GM21528 (cell line): Measurements from ENCODE around the gene ATOH1.

Source experiments
- ATAC-seq: cut with Tn5 transposase; IDR thresholded peaks from one replicate; pipeline ENCODE4 v1.9.1; 2021; ENCODE audit warnings: mild to moderate bottlenecking, moderate library complexity; ENCODE audit not compliant: unreplicated experiment, low FRiP score

Gene ATOH1

GRCh38 chr4:93828332-93828994 is at the start of gene ATOH1:
Gene ATOH1 (plus strand): TSS chr4:93828753. CDS start chr4:93828927, 174 bp downstream.
- ATAC-seq: no peak

GRCh38 chr4:93779228-93779627 is 49.3 kb upstream of the ATOH1 start:
- no peak for ATAC-seq

GRCh38 chr4:93780080-93780479 is 48.5 kb upstream of the ATOH1 start:
- ATAC-seq: no peak

GRCh38 chr4:93781198-93781597 is 47.4 kb upstream of the ATOH1 start:
- ATAC-seq: no peak

GRCh38 chr4:93786149-93786548 is 42.4 kb upstream of the ATOH1 start:
- ATAC-seq: no peak

GRCh38 chr4:93788712-93789111 is 39.8 kb upstream of the ATOH1 start:
- no peak for ATAC-seq

- peak; percentile 90 for ATAC-seq
Measured at GRCh38 chr4:93791570-93792195, 36.9 kb upstream of the ATOH1 start.

- ATAC-seq: no peak
Measured at GRCh38 chr4:93802045-93802444, 26.5 kb upstream of the ATOH1 start.

- no peak for ATAC-seq
Measured at GRCh38 chr4:93809773-93810172, 18.8 kb upstream of the ATOH1 start.

- no peak for ATAC-seq
Measured at GRCh38 chr4:93810340-93810992, 18.1 kb upstream of the ATOH1 start.

- no peak for ATAC-seq
Measured at GRCh38 chr4:93813092-93813491, 15.5 kb upstream of the ATOH1 start.

GRCh38 chr4:93814141-93814540 is 14.4 kb upstream of the ATOH1 start:
- ATAC-seq: no peak

GRCh38 chr4:93814722-93815121 is 13.8 kb upstream of the ATOH1 start:
- ATAC-seq: no peak

- no peak for ATAC-seq
Measured at GRCh38 chr4:93825551-93826216, 2.9 kb upstream of the ATOH1 start.

- ATAC-seq: no peak
Measured at GRCh38 chr4:93827272-93827947, 1.1 kb upstream of the ATOH1 start.

GRCh38 chr4:93828995-93829819 is 654 bp downstream of the ATOH1 start:
- no peak for ATAC-seq

GRCh38 chr4:93829820-93830687 is 1.5 kb downstream of the ATOH1 start:
- ATAC-seq: no peak

GRCh38 chr4:93831716-93832496 is 3.4 kb downstream of the ATOH1 start:
- ATAC-seq: no peak
